ENCODE measurements around the gene DMD. TPM values are rescaled to one million over a fixed set of nuclear protein-coding genes. Genes with fewer than 3 reads are reported as not detected.
A peak's percentile ranks its signal among the peaks of the same experiment; 100 is the strongest.

DMD gene
- total RNA-seq, 2 donors from 2014 or later, result 19.6 to 24.9 TPM

- no peak for TF ChIP-seq CTCF (conservative IDR thresholded peaks at IDR 0.05)
- Histone ChIP-seq H3K27ac (ENCODE audit: low read depth, low read length) (peak overlapping the region; percentile 44), H3K4me1 (ENCODE audit: control insufficient read depth, insufficient read depth, low read length) (no peaks in the 10 kb centered on the region), H3K27me3 (ENCODE audit: control insufficient read depth, insufficient read depth, low read length, poor library complexity, severe bottlenecking) (no peaks in the 10 kb centered on the region), H3K36me3 (ENCODE audit: control insufficient read depth, insufficient read depth, low read length) (no peaks in the 10 kb centered on the region), H3K9me3 (ENCODE audit: control insufficient read depth, low read length) (no peaks in the 10 kb centered on the region), H3K4me3 (ENCODE audit: low read length) (no peak overlapping the region), H3K9ac (ENCODE audit: extremely low read depth, low read length, poor library complexity, severe bottlenecking) (no peak overlapping the region)
- WGBS, 2 experiments (ENCODE audit: insufficient coverage in 1 of 2, insufficient read length in 1 of 2), result 64% methylated on average over 2 of the region's 3 CpGs; no CpG with 5 or more reads in 1 of the 2 experiments
- H3K36me3 Mint-ChIP-seq (ENCODE audit: low read depth), result no peaks in the 10 kb centered on the region
- no peaks in the 10 kb centered on the region for H3K27me3 Mint-ChIP-seq (ENCODE audit: insufficient read depth)
- no peak overlapping the region for H3K4me3 Mint-ChIP-seq
- H3K27ac Mint-ChIP-seq, result no peak overlapping the region
- peaks cover 12% of the 10 kb centered on the region for H3K4me1 Mint-ChIP-seq
- no peak for DNase-seq
- peaks cover 50% of the 10 kb centered on the region for H3K9me3 Mint-ChIP-seq
Observed at GRCh38 chrX:31314921-31315320, 1896.4 kb downstream of the DMD start.

GRCh38 chrX:31307952-31308351, 1903.4 kb downstream of the DMD start:
- H3K9me3 ChIP-seq (ENCODE audit: control insufficient read depth, low read length), result no peaks in the 10 kb centered on the region
- H3K9ac ChIP-seq (ENCODE audit: extremely low read depth, low read length, poor library complexity, severe bottlenecking), result no peak overlapping the region
- no peaks in the 10 kb centered on the region for H3K27me3 ChIP-seq (ENCODE audit: control insufficient read depth, insufficient read depth, low read length, poor library complexity, severe bottlenecking)
- Mint-ChIP-seq H3K36me3 (ENCODE audit: low read depth) (no peaks in the 10 kb centered on the region), H3K27me3 (ENCODE audit: insufficient read depth) (no peaks in the 10 kb centered on the region), H3K4me1 (peaks cover 10% of the 10 kb centered on the region), H3K9me3 (peaks cover 43% of the 10 kb centered on the region), H3K4me3 (no peak overlapping the region), H3K27ac (no peak overlapping the region)
- no peaks in the 10 kb centered on the region for H3K36me3 ChIP-seq (ENCODE audit: control insufficient read depth, insufficient read depth, low read length)
- H3K27ac ChIP-seq (ENCODE audit: low read depth, low read length), result no peak overlapping the region
- H3K4me1 ChIP-seq (ENCODE audit: control insufficient read depth, insufficient read depth, low read length), result no peaks in the 10 kb centered on the region
- H3K4me3 ChIP-seq (ENCODE audit: low read length), result no peak overlapping the region
- no peak for TF ChIP-seq CTCF (conservative IDR thresholded peaks at IDR 0.05)
- DNase-seq, result no peak
- 91% methylated on average over 5 of the region's 5 CpGs; no CpG with 5 or more reads in 1 of the 2 experiments for WGBS, 2 experiments (ENCODE audit: insufficient coverage in 1 of 2, insufficient read length in 1 of 2)

- Histone ChIP-seq H3K9ac (ENCODE audit: extremely low read depth, low read length, poor library complexity, severe bottlenecking) (no peak overlapping the region), H3K36me3 (ENCODE audit: control insufficient read depth, insufficient read depth, low read length) (no peaks in the 10 kb centered on the region), H3K9me3 (ENCODE audit: control insufficient read depth, low read length) (peaks cover 6% of the 10 kb centered on the region), H3K4me3 (ENCODE audit: low read length) (no peak overlapping the region), H3K4me1 (ENCODE audit: control insufficient read depth, insufficient read depth, low read length) (no peaks in the 10 kb centered on the region), H3K27me3 (ENCODE audit: control insufficient read depth, insufficient read depth, low read length, poor library complexity, severe bottlenecking) (no peaks in the 10 kb centered on the region), H3K27ac (ENCODE audit: low read depth, low read length) (no peak overlapping the region)
- H3K9me3 Mint-ChIP-seq, result peaks cover 40% of the 10 kb centered on the region
- no peak overlapping the region for H3K27ac Mint-ChIP-seq
- WGBS, 2 experiments (ENCODE audit: insufficient coverage in 1 of 2, insufficient read length in 1 of 2), result no CpG with 5 or more reads among the region's 1 CpG
- no peak overlapping the region for H3K4me3 Mint-ChIP-seq
- H3K27me3 Mint-ChIP-seq (ENCODE audit: insufficient read depth), result no peaks in the 10 kb centered on the region
- peaks cover 24% of the 10 kb centered on the region for H3K4me1 Mint-ChIP-seq
- no peak for DNase-seq
- TF ChIP-seq CTCF (conservative IDR thresholded peaks at IDR 0.05), result no peak
- no peaks in the 10 kb centered on the region for H3K36me3 Mint-ChIP-seq (ENCODE audit: low read depth)
Observed at GRCh38 chrX:31302573-31303075, 1908.7 kb downstream of the DMD start.
